Measurements from ENCODE around the gene NFYA.

NFYA gene

GRCh38 chr6:41077536-41077935 lies 4.8 kb downstream of the NFYA start:
- Histone ChIP-seq H3K36me3 (ENCODE audit: control insufficient read depth, insufficient read depth, low read length) (peaks cover 11% of the 10 kb centered on the region), H3K9me3 (ENCODE audit: control insufficient read depth, insufficient read depth, low read length) (no peaks in the 10 kb centered on the region), H3K4me1 (ENCODE audit: control insufficient read depth, insufficient read depth, low read length) (peaks cover 9% of the 10 kb centered on the region), H3K27me3 (ENCODE audit: control insufficient read depth, insufficient read depth, low read length) (no peaks in the 10 kb centered on the region), H3K4me3 (ENCODE audit: low read depth, low read length) (no peak overlapping the region), H3K9ac (ENCODE audit: low read depth, low read length) (no peak overlapping the region)

GRCh38 chr6:41078101-41078500 lies 5.3 kb downstream of the NFYA start:
- Histone ChIP-seq H3K9ac (ENCODE audit: low read depth, low read length) (no peak overlapping the region), H3K27me3 (ENCODE audit: control insufficient read depth, insufficient read depth, low read length) (no peaks in the 10 kb centered on the region), H3K4me1 (ENCODE audit: control insufficient read depth, insufficient read depth, low read length) (peaks cover 9% of the 10 kb centered on the region), H3K9me3 (ENCODE audit: control insufficient read depth, insufficient read depth, low read length) (no peaks in the 10 kb centered on the region), H3K4me3 (ENCODE audit: low read depth, low read length) (no peak overlapping the region), H3K36me3 (ENCODE audit: control insufficient read depth, insufficient read depth, low read length) (peaks cover 11% of the 10 kb centered on the region)

GRCh38 chr6:41079080-41079479 lies 6.3 kb downstream of the NFYA start:
- H3K9me3 ChIP-seq (ENCODE audit: control insufficient read depth, insufficient read depth, low read length) = no peaks in the 10 kb centered on the region
- no peak overlapping the region for H3K9ac ChIP-seq (ENCODE audit: low read depth, low read length)
- no peak overlapping the region for H3K4me3 ChIP-seq (ENCODE audit: low read depth, low read length)
- peaks cover 9% of the 10 kb centered on the region for H3K4me1 ChIP-seq (ENCODE audit: control insufficient read depth, insufficient read depth, low read length)
- peaks cover 14% of the 10 kb centered on the region for H3K36me3 ChIP-seq (ENCODE audit: control insufficient read depth, insufficient read depth, low read length)
- no peaks in the 10 kb centered on the region for H3K27me3 ChIP-seq (ENCODE audit: control insufficient read depth, insufficient read depth, low read length)

- Histone ChIP-seq H3K9me3 (ENCODE audit: control insufficient read depth, insufficient read depth, low read length) (no peaks in the 10 kb centered on the region), H3K4me3 (ENCODE audit: low read depth, low read length) (no peak overlapping the region), H3K4me1 (ENCODE audit: control insufficient read depth, insufficient read depth, low read length) (peaks cover 3% of the 10 kb centered on the region), H3K9ac (ENCODE audit: low read depth, low read length) (no peak overlapping the region), H3K36me3 (ENCODE audit: control insufficient read depth, insufficient read depth, low read length) (peaks cover 18% of the 10 kb centered on the region), H3K27me3 (ENCODE audit: control insufficient read depth, insufficient read depth, low read length) (no peaks in the 10 kb centered on the region)
Observed at GRCh38 chr6:41080621-41081020, 7.8 kb downstream of the NFYA start.

- Histone ChIP-seq H3K4me3 (ENCODE audit: low read depth, low read length) (no peak overlapping the region), H3K27me3 (ENCODE audit: control insufficient read depth, insufficient read depth, low read length) (no peaks in the 10 kb centered on the region), H3K9ac (ENCODE audit: low read depth, low read length) (no peak overlapping the region), H3K9me3 (ENCODE audit: control insufficient read depth, insufficient read depth, low read length) (no peaks in the 10 kb centered on the region), H3K36me3 (ENCODE audit: control insufficient read depth, insufficient read depth, low read length) (peaks cover 26% of the 10 kb centered on the region), H3K4me1 (ENCODE audit: control insufficient read depth, insufficient read depth, low read length) (no peaks in the 10 kb centered on the region)
Observed at GRCh38 chr6:41083072-41083471, 10.3 kb downstream of the NFYA start.

GRCh38 chr6:41085182-41085581 lies 12.4 kb downstream of the NFYA start:
- Histone ChIP-seq H3K9me3 (ENCODE audit: control insufficient read depth, insufficient read depth, low read length) (no peaks in the 10 kb centered on the region), H3K4me3 (ENCODE audit: low read depth, low read length) (no peak overlapping the region), H3K9ac (ENCODE audit: low read depth, low read length) (no peak overlapping the region), H3K27me3 (ENCODE audit: control insufficient read depth, insufficient read depth, low read length) (no peaks in the 10 kb centered on the region), H3K4me1 (ENCODE audit: control insufficient read depth, insufficient read depth, low read length) (no peaks in the 10 kb centered on the region), H3K36me3 (ENCODE audit: control insufficient read depth, insufficient read depth, low read length) (peaks cover 25% of the 10 kb centered on the region)

- H3K27me3 ChIP-seq (ENCODE audit: control insufficient read depth, insufficient read depth, low read length) = no peaks in the 10 kb centered on the region
- H3K4me1 ChIP-seq (ENCODE audit: control insufficient read depth, insufficient read depth, low read length) = no peaks in the 10 kb centered on the region
- no peaks in the 10 kb centered on the region for H3K9me3 ChIP-seq (ENCODE audit: control insufficient read depth, insufficient read depth, low read length)
- no peak overlapping the region for H3K9ac ChIP-seq (ENCODE audit: low read depth, low read length)
- H3K4me3 ChIP-seq (ENCODE audit: low read depth, low read length) = no peak overlapping the region
- H3K36me3 ChIP-seq (ENCODE audit: control insufficient read depth, insufficient read depth, low read length) = peaks cover 40% of the 10 kb centered on the region
Observed at GRCh38 chr6:41088451-41088850, 15.7 kb downstream of the NFYA start.

- no peaks in the 10 kb centered on the region for H3K4me1 ChIP-seq (ENCODE audit: control insufficient read depth, insufficient read depth, low read length)
- no peak overlapping the region for H3K9ac ChIP-seq (ENCODE audit: low read depth, low read length)
- H3K27me3 ChIP-seq (ENCODE audit: control insufficient read depth, insufficient read depth, low read length) = no peaks in the 10 kb centered on the region
- H3K36me3 ChIP-seq (ENCODE audit: control insufficient read depth, insufficient read depth, low read length) = peaks cover 45% of the 10 kb centered on the region
- H3K4me3 ChIP-seq (ENCODE audit: low read depth, low read length) = no peak overlapping the region
- no peaks in the 10 kb centered on the region for H3K9me3 ChIP-seq (ENCODE audit: control insufficient read depth, insufficient read depth, low read length)
Observed at GRCh38 chr6:41090841-41091761, 18.3 kb downstream of the NFYA start.

- Histone ChIP-seq H3K9me3 (ENCODE audit: control insufficient read depth, insufficient read depth, low read length) (no peaks in the 10 kb centered on the region), H3K9ac (ENCODE audit: low read depth, low read length) (no peak overlapping the region), H3K36me3 (ENCODE audit: control insufficient read depth, insufficient read depth, low read length) (peaks cover 52% of the 10 kb centered on the region), H3K4me3 (ENCODE audit: low read depth, low read length) (no peak overlapping the region), H3K27me3 (ENCODE audit: control insufficient read depth, insufficient read depth, low read length) (no peaks in the 10 kb centered on the region), H3K4me1 (ENCODE audit: control insufficient read depth, insufficient read depth, low read length) (no peaks in the 10 kb centered on the region)
Observed at GRCh38 chr6:41092421-41093140, 19.8 kb downstream of the NFYA start.

- H3K4me1 ChIP-seq (ENCODE audit: control insufficient read depth, insufficient read depth, low read length) = no peaks in the 10 kb centered on the region
- no peaks in the 10 kb centered on the region for H3K9me3 ChIP-seq (ENCODE audit: control insufficient read depth, insufficient read depth, low read length)
- no peak overlapping the region for H3K4me3 ChIP-seq (ENCODE audit: low read depth, low read length)
- H3K9ac ChIP-seq (ENCODE audit: low read depth, low read length) = no peak overlapping the region
- peaks cover 59% of the 10 kb centered on the region for H3K36me3 ChIP-seq (ENCODE audit: control insufficient read depth, insufficient read depth, low read length)
- no peaks in the 10 kb centered on the region for H3K27me3 ChIP-seq (ENCODE audit: control insufficient read depth, insufficient read depth, low read length)
Observed at GRCh38 chr6:41093729-41094128, 21.0 kb downstream of the NFYA start.

GRCh38 chr6:41097467-41098090 lies 24.8 kb downstream of the NFYA start:
- Histone ChIP-seq H3K36me3 (ENCODE audit: control insufficient read depth, insufficient read depth, low read length) (peaks cover 42% of the 10 kb centered on the region), H3K4me1 (ENCODE audit: control insufficient read depth, insufficient read depth, low read length) (no peaks in the 10 kb centered on the region), H3K4me3 (ENCODE audit: low read depth, low read length) (no peak overlapping the region), H3K27me3 (ENCODE audit: control insufficient read depth, insufficient read depth, low read length) (no peaks in the 10 kb centered on the region), H3K9me3 (ENCODE audit: control insufficient read depth, insufficient read depth, low read length) (no peaks in the 10 kb centered on the region), H3K9ac (ENCODE audit: low read depth, low read length) (no peak overlapping the region)

Measured in iPS-15b (cell line).